Left ventricle myocardium inferior (tissue), 1 donor: Measurements from ENCODE around the gene ANKZF1. TPM values are rescaled to one million over a fixed set of nuclear protein-coding genes. Genes with fewer than 3 reads are reported as not detected.

Experiments used
- DNase-seq: peaks from one replicate; pipeline ENCODE4 v3.0.0-alpha.2; 2020
- H3K27ac ChIP-seq: fragments of 200-600 bp; replicated peaks from 2 replicates; pipeline ENCODE4 v1.8.0; 2021
- H3K27me3 ChIP-seq: fragments of 200-600 bp; 2 replicates; pipeline ENCODE4 v1.8.0; 2021; ENCODE audit warnings: low read depth
- H3K36me3 ChIP-seq: fragments of 200-600 bp; 2 replicates; pipeline ENCODE4 v1.8.0; 2021
- H3K4me1 ChIP-seq: fragments of 200-600 bp; 2 replicates; pipeline ENCODE4 v1.8.0; 2021
- H3K4me3 ChIP-seq: fragments of 200-600 bp; 2 replicates; pipeline ENCODE4 v1.8.0; 2021; ENCODE audit warnings: mild to moderate bottlenecking, moderate library complexity
- H3K9me3 ChIP-seq: fragments of 200-600 bp; replicated peaks from 2 replicates; pipeline ENCODE4 v1.8.0; 2021
- CTCF ChIP-seq: fragments of 200-600 bp; IDR thresholded peaks from 2 replicates; pipeline ENCODE4 v1.8.0; 2021; ENCODE audit warnings: antibody characterized with exemption, mild to moderate bottlenecking, borderline replicate concordance
- intact Hi-C: fragments of 100-400 bp; cut with micrococcal nuclease; formaldehyde crosslinking; loops from one replicate; pipeline ENCODE4 v1.11.0; 2022
- long read RNA-seq: library from polyadenylated mRNA; unstranded; transcript quantifications from one replicate; pipeline ENCODE4 v2.0.0, GENCODE V29; 2021
- total RNA-seq: library from RNA; stranded (reverse); fragmentation: NEBNext Ultra II Directional; extraction: Animal tissue kit (Norgen Biotek cat#: 25700); gene quantifications from one replicate; pipeline ENCODE4 v1.2.1, GENCODE V29; 2021
- donor health status: DM: no; HTN: yes; CAD: no; lungs with severe emphysema.

Gene ANKZF1
- total RNA-seq, result 29.8 TPM
- long read RNA-seq, transcript ANKZF1-201 (14 exons, 2,579 nt), result major isoform, 41 of 73 reads
- long read RNA-seq, partial matches to known transcripts, result 8 of 73 reads
- long read RNA-seq, other reads (novel, unspliced or antisense), result 22 of 73 reads

- Histone ChIP-seq H3K27ac (peak within 1 kb of the TSS; percentile 96), H3K9me3 (no peaks in the 10 kb centered on the region), H3K4me3 (peak within 1 kb of the TSS; percentile 83), H3K27me3 (no peaks in the 10 kb centered on the region), H3K4me1 (peaks cover 65% of the 10 kb centered on the region), H3K36me3 (peaks cover 61% of the 10 kb centered on the region)
- intact Hi-C loops, result loop anchor here (10.0 kb wide), 1 partner anchor 65 kb away; the partner anchor contains the start of gene NHEJ1
- DNase-seq, result peak; percentile 99
- no peak for TF ChIP-seq CTCF
These were observed at the start of gene ANKZF1, which contains the start of gene ATG9A for GRCh38 chr2:219229305-219230058. TSS of gene ANKZF1 (plus strand) at chr2:219229806. CDS start at chr2:219230258, 452 bp downstream. TSS of gene ATG9A (minus strand) at chr2:219229636. CDS start at chr2:219228024, 1,612 bp downstream.

GRCh38 chr2:219180961-219181360, 48.6 kb upstream of the ANKZF1 start:
- no peaks in the 10 kb centered on the region for H3K27me3 ChIP-seq
- no peak for DNase-seq
- H3K4me3 ChIP-seq, result no peak overlapping the region
- no peak for TF ChIP-seq CTCF
- no peaks in the 10 kb centered on the region for H3K9me3 ChIP-seq
- peaks cover 49% of the 10 kb centered on the region for H3K36me3 ChIP-seq
- H3K27ac ChIP-seq, result no peak overlapping the region
- intact Hi-C loops, result no loop called here
- H3K4me1 ChIP-seq, result peaks cover 39% of the 10 kb centered on the region

GRCh38 chr2:219181531-219181930, 48.1 kb upstream of the ANKZF1 start:
- intact Hi-C loops, result no loop called here
- peaks cover 33% of the 10 kb centered on the region for H3K4me1 ChIP-seq
- no peaks in the 10 kb centered on the region for H3K9me3 ChIP-seq
- DNase-seq, result no peak
- TF ChIP-seq CTCF, result no peak
- no peak overlapping the region for H3K4me3 ChIP-seq
- H3K27me3 ChIP-seq, result no peaks in the 10 kb centered on the region
- H3K36me3 ChIP-seq, result peaks cover 49% of the 10 kb centered on the region
- no peak overlapping the region for H3K27ac ChIP-seq

GRCh38 chr2:219182331-219183150, 47.1 kb upstream of the ANKZF1 start:
- Histone ChIP-seq H3K4me3 (no peak overlapping the region), H3K36me3 (peaks cover 49% of the 10 kb centered on the region), H3K27ac (no peak overlapping the region)

More at GRCh38 chr2:219182331-219183150, 47.1 kb upstream of the ANKZF1 start:
- intact Hi-C loops, result no loop called here
- Histone ChIP-seq H3K9me3 (no peaks in the 10 kb centered on the region), H3K27me3 (no peaks in the 10 kb centered on the region), H3K4me1 (peaks cover 23% of the 10 kb centered on the region)
- DNase-seq, result peak; percentile 24
- TF ChIP-seq CTCF, result no peak
